ENCODE data around the gene AVPI1.
"Not testable (repeated sequence)": the region's sequence is repeated elsewhere in the genome, so short reads cannot be mapped to it uniquely, and the experiment has no call there.

Gene AVPI1

GRCh38 chr10:97644936-97645335 lies 42.1 kb downstream of the AVPI1 start:
- no peak overlapping the region for H3K4me3 ChIP-seq (ENCODE audit: low read depth, low read length)
- TF ChIP-seq MAX (IDR thresholded peaks at IDR 0.05; ENCODE audit: low read depth, low read length) = no peak
- no peak for TF ChIP-seq MYC (IDR thresholded peaks at IDR 0.05; ENCODE audit: low read depth, low read length)
- no peak for TF ChIP-seq CTCF (IDR thresholded peaks at IDR 0.05; ENCODE audit: low read depth, low read length)
- TF ChIP-seq POLR2A (IDR thresholded peaks at IDR 0.05; ENCODE audit: extremely low read depth, insufficient read length) = no peak
- no peak for DNase-seq (ENCODE audit: low read depth)

- no peak for DNase-seq (ENCODE audit: low read depth)
- no peak for TF ChIP-seq MYC (IDR thresholded peaks at IDR 0.05; ENCODE audit: low read depth, low read length)
- no peak for TF ChIP-seq MAX (IDR thresholded peaks at IDR 0.05; ENCODE audit: low read depth, low read length)
- TF ChIP-seq POLR2A (IDR thresholded peaks at IDR 0.05; ENCODE audit: extremely low read depth, insufficient read length) = no peak
- no peak for TF ChIP-seq CTCF (IDR thresholded peaks at IDR 0.05; ENCODE audit: low read depth, low read length)
- H3K4me3 ChIP-seq (ENCODE audit: low read depth, low read length) = no peak overlapping the region
Measured at GRCh38 chr10:97643441-97643985, 43.5 kb downstream of the AVPI1 start.

GRCh38 chr10:97642471-97643159 lies 44.4 kb downstream of the AVPI1 start:
- not testable (repeated sequence) for DNase-seq (ENCODE audit: low read depth); H3K4me3 ChIP-seq (ENCODE audit: low read depth, low read length)

- DNase-seq (ENCODE audit: low read depth) = peak; percentile 74
- peak overlapping the region; percentile 64 for H3K4me3 ChIP-seq (ENCODE audit: low read depth, low read length)
- no peak for TF ChIP-seq MYC (IDR thresholded peaks at IDR 0.05; ENCODE audit: low read depth, low read length)
- TF ChIP-seq MAX (IDR thresholded peaks at IDR 0.05; ENCODE audit: low read depth, low read length) = no peak
- TF ChIP-seq CTCF (IDR thresholded peaks at IDR 0.05; ENCODE audit: low read depth, low read length) = no peak
- no peak for TF ChIP-seq POLR2A (IDR thresholded peaks at IDR 0.05; ENCODE audit: extremely low read depth, insufficient read length)
Measured at GRCh38 chr10:97640868-97641811, 45.9 kb downstream of the AVPI1 start.

GRCh38 chr10:97640174-97640867 lies 46.7 kb downstream of the AVPI1 start, which contains the start of gene PI4K2A:
Gene PI4K2A (plus strand): TSS chr10:97640671. CDS start chr10:97640743, 72 bp downstream.
- peak; percentile 99 for DNase-seq (ENCODE audit: low read depth)
- peak within 1 kb of the TSS; percentile 64 for H3K4me3 ChIP-seq (ENCODE audit: low read depth, low read length)
- TF ChIP-seq MYC (IDR thresholded peaks at IDR 0.05; ENCODE audit: low read depth, low read length) (no peak), MAX (IDR thresholded peaks at IDR 0.05; ENCODE audit: low read depth, low read length) (peak; percentile 59)

- H3K4me3 ChIP-seq (ENCODE audit: low read depth, low read length); DNase-seq (ENCODE audit: low read depth): not testable (repeated sequence)
Measured at GRCh38 chr10:97639090-97639489, 48.0 kb downstream of the AVPI1 start.

GRCh38 chr10:97635577-97635976 lies 51.5 kb downstream of the AVPI1 start:
- no peak for TF ChIP-seq MYC (IDR thresholded peaks at IDR 0.05; ENCODE audit: low read depth, low read length)
- TF ChIP-seq MAX (IDR thresholded peaks at IDR 0.05; ENCODE audit: low read depth, low read length) = no peak
- no peak for TF ChIP-seq POLR2A (IDR thresholded peaks at IDR 0.05; ENCODE audit: extremely low read depth, insufficient read length)
- no peak for TF ChIP-seq CTCF (IDR thresholded peaks at IDR 0.05; ENCODE audit: low read depth, low read length)
- no peak for DNase-seq (ENCODE audit: low read depth)
- H3K4me3 ChIP-seq (ENCODE audit: low read depth, low read length) = no peak overlapping the region
